ENCODE results near the gene RSRC1.
"Not testable (repeated sequence)": the region's sequence is repeated elsewhere in the genome, so short reads cannot be mapped to it uniquely, and the experiment has no call there.

The RSRC1 gene

GRCh38 chr3:158109804-158110657 lies at the start of gene RSRC1:
Gene RSRC1 (plus strand): TSS chr3:158110089. CDS start chr3:158122105, 12,016 bp downstream.
- peak; percentile 95 for DNase-seq

GRCh38 chr3:158065574-158065973 lies 44.3 kb upstream of the RSRC1 start:
- not testable (repeated sequence) for DNase-seq

- DNase-seq, result no peak
These were observed 37.1 kb upstream of the RSRC1 start for GRCh38 chr3:158072790-158073189.

GRCh38 chr3:158074591-158074990 lies 35.3 kb upstream of the RSRC1 start:
- no peak for DNase-seq

GRCh38 chr3:158079599-158079998 lies 30.3 kb upstream of the RSRC1 start:
- no peak for DNase-seq

GRCh38 chr3:158084651-158085050 lies 25.2 kb upstream of the RSRC1 start:
- DNase-seq, result no peak

GRCh38 chr3:158085358-158085757 lies 24.5 kb upstream of the RSRC1 start:
- DNase-seq, result no peak

- DNase-seq, result no peak
These were observed 24.0 kb upstream of the RSRC1 start for GRCh38 chr3:158085931-158086330.

- no peak for DNase-seq
These were observed 23.5 kb upstream of the RSRC1 start for GRCh38 chr3:158086361-158086760.

GRCh38 chr3:158086776-158087175 lies 23.1 kb upstream of the RSRC1 start:
- DNase-seq, result no peak

- DNase-seq, result peak; percentile 52
These were observed 18.4 kb upstream of the RSRC1 start for GRCh38 chr3:158091531-158091930.

- DNase-seq, result no peak
These were observed 16.4 kb upstream of the RSRC1 start for GRCh38 chr3:158093526-158093925.

GRCh38 chr3:158094235-158095110 lies 15.4 kb upstream of the RSRC1 start:
- DNase-seq, result no peak

- no peak for DNase-seq
These were observed 14.6 kb upstream of the RSRC1 start for GRCh38 chr3:158095111-158095813.

- DNase-seq, result no peak
These were observed 13.8 kb upstream of the RSRC1 start for GRCh38 chr3:158095814-158096704.

- DNase-seq, result no peak
These were observed 12.8 kb upstream of the RSRC1 start for GRCh38 chr3:158097081-158097592.

GRCh38 chr3:158097593-158098308 lies 12.1 kb upstream of the RSRC1 start:
- DNase-seq, result peak; percentile 81

GRCh38 chr3:158098309-158098639 lies 11.6 kb upstream of the RSRC1 start:
- no peak for DNase-seq

- DNase-seq, result no peak
These were observed 11.0 kb upstream of the RSRC1 start for GRCh38 chr3:158098834-158099424.

- no peak for DNase-seq
These were observed 9.2 kb upstream of the RSRC1 start for GRCh38 chr3:158100681-158101080.
